Nucleus accumbens (tissue), 56 donors: ENCODE data around the gene POLDIP3.
"Not testable (repeated sequence)": the region's sequence is repeated elsewhere in the genome, so short reads cannot be mapped to it uniquely, and the experiment has no call there.

ENCODE experiments used
- DNase-seq, 56 donors: peaks; one replicate each; lab custom pipeline; 2025; lab: John Stamatoyannopoulos, UW

Gene POLDIP3

DNA sequence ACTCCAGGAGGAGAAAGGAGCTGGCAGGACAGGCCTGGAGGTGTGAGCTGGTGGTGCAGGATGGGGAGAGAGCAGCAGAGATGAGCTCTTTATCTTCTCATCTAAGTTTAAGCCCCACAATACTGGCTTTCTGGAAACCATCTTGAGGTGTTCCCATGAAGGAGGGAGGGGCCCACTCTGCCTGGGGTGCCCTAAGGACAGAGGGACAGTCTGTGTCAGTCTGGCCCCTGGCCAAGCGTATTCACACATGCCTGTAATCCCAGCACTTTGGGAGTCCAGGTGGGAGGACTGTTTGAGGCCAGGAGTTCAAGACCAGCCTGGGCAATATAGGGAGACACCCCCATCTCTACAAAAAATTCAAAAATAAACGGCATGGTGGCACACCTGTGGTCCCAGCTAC is 52.0 kb downstream of the POLDIP3 start:
- no peak for DNase-seq

DNA sequence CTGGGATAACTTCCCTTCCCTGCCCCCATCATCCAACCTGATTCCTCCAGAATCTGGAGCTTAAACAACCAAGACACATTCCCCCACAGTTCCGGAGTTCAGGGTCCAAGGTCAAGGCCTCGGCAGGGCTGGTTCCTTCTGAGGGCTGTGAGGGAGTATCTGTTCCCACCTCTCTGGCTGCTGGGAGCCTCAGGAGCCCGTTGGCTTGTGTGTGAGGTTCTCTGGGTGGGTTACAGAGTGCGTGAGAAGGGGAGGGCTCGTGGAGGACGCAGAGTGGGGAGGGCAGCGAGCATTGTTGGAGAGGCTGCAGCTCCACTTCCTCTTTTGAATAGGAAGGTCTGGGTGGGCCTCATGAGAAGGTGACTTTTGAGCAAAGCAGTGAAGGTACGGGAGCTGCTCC is 52.4 kb downstream of the POLDIP3 start:
- no peak for DNase-seq

DNA sequence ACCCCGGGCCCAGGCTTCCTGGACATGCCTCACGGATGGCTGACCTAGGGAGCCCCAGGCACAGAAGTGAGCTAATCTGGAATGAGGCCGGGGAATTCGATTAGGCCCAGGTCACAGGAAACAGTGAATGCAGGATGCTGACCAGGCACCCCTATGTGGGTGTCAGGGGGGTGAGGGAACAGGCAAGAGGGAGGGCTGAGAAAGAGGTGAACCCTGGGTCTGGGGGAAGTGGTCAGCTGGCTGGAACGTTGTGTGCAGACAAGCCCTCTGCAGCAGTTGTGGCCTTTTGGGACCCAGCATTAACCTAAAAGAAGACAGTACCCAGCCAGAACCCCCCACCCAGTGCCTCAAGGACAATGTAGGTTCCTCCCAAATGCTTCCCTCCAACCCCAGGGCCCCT is 52.8 kb downstream of the POLDIP3 start:
- no peak for DNase-seq

DNA sequence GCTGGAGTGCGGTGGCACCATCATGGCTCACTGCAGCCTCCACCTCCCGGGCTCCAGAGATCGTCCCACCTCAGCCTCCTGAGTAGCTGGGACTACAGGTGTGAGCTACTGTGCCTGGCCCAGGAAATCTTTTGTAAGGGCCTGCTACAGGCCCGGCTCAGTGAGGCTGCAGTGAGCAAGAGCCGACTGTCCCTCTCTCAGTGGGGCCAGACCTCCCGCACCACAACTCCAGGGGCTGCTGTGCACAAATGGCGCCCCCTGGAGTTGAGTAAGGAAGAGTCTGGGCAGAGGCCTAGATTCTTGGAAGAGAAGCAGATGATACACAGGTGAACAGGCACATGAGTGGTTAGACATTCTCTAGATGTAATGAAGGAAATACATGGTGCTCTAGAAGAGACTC is 53.9 kb downstream of the POLDIP3 start:
- DNase-seq = peak in 1 of 56 donors; percentile 9

DNA sequence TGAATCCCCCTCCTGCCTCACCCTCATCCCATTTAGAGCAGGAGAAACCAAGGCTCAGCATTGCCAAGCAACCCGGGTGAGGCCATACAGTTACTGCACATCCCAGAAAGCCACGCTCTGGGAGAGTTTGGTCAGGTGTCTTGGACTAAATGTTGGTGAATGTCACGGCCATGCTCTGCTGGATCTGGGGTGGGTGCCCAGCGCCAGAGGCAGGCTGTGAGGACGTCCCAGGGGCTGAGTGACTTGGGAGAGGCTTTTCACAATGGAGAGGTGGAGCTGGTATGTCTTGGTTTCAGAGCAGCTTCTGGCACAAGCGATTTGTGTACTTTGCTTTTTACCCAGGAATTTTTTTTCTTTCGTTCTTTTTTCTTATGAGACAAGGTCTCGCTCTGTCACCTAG is 54.3 kb downstream of the POLDIP3 start:
- no peak for DNase-seq

DNA sequence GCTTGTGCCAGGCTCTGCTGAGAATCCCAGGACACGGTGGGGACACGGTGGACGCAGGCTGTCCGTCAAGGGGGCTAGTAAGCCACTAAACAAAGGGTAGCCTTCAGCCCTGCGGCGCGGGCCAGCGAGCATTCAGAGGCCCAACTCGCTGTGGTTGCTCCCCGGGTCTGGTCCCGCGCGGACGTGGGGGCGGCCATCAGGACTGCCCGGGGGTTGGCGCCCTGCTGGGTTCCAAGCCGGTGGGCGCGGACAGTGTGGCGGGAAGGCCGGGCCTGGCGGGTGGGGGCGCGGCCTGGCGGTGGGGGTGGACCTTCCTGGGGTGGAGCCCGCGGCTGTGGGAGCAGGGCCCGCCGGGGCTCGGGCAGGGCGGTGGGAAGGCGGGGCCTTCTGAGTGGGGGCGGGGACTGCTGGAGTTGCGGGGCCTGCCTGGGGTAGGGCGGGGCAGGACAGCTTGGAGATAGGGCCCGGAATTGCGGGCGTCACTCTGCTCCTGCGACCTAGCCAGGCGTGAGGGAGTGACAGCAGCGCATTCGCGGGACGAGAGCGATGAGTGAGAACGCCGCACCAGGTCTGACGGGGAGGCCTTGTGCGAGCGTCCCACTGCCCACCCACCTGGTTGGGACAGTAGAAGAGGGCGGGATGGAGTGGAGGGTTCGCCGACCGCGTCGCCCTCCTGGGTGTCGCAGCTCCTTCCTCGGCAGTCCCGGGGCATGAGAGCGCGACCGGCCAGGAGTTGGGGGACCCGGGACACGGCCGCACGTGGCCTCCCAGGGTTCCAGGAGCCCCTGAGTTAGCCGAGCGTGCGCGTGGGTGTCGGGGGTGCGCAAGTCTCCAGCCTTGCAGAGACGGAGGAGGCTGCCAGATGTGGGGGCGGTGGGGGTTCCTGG is 61.0 kb downstream of the POLDIP3 start, which contains the start of gene SERHL2:
SERHL2 (plus strand) TSS at position 482 of the 887 bp plus-strand sequence; CDS start at position 547, 65 bp downstream.
- peak in 54 of 56 donors; percentile 21 to 92 (median 64) for DNase-seq

DNA sequence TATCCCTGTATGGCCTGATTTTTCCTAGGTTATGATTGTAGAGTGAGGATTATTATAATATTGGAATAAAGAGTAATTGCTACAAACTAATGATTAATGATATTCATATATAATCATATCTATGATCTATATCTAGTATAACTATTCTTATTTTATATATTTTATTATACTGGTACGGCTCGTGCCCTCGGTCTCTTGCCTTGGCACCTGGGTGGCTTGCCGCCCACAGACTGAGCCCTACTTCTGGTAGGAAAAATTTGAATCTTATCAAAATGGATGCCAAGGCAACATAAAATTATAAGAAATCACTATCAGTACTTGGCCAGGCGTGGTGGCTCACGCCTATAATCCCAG is 62.4 kb downstream of the POLDIP3 start:
- not testable (repeated sequence) for DNase-seq

DNA sequence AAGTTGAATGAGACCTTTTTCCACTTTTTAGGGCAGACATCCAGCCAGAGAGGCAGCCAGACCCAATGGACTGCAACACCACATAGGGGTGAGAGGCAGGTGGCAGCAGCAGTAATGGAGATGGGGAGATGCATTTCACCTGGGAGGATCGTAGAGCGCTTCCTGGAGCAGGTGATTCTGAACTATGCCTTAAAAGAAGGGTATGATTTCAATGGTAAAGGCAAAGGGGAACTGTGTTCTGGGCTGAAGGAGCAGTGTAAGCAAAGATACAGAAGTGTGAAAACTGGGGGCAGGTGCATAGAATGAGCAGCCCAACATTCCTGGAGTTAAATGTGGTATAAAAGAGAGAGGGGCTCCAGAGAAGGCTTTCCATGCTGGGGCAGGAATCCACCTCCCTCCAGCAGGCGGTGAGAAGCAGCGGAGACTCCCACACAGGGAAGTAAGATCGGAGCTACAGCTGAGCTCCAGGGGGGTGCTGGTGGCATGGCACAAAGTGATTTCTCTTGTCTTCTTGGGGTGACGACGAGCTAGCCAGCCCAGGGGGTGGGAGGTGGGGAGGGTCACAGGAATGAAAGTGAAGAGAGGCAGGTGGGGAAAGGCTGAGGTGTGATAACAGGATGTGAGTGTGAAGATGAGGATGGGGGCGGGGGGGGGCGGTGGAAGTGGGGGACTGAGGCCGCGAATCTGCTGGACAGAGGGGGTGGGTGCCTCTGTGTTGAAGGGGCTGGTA is 65.2 kb downstream of the POLDIP3 start:
- DNase-seq = no peak

DNA sequence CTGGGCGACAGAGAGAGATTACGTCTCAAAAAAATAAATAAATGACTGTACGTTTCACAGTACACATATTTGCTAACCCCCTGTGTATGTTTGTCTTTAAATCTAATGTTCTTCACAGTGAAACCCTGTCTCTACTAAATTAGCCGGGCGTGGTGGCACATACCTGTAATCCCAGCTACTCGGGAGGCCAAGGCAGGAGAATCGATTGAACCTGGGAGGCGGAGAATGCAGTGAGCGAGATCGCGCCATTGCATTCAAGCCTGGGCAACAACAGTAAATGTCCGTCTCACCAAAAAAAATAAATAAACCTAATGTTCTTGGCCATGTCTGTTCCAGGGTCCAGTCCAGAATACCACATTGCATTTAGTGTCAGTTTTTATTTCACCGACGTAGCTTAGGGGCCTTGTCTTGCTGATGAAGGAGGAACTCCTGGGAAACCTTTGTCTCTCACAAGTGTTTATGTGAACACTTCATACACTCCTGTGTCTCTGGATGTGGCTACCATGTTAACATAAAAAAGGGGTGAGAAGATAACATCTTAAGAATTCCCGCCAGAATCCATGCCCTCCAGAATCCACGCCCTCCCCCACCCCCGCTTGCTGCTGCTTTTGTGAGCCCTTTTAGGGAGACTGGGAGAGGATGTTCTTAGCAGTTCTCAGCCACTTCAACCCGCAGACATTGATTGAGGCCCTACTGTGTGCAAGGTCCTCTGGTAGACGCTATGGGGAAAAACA is 65.9 kb downstream of the POLDIP3 start:
- no peak for DNase-seq

DNA sequence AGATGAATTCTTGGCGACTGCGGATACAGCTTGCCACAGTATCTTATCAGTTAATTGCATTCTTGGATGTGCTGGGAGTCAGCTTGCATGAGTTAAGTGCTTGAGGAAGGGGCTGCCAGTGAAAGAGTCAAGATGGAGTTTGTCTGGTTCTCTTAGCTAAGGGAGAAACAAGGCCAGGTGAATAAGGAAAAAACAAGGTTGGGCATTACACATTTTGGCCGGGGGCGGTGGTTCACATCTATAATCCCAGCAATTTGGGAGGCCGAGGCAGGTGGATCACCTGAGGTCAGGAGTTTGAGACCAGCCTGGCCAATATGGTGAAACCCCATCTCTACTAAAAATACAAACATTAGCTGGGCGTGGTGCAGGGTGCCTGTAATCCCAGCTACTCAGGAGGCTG is 66.6 kb downstream of the POLDIP3 start:
- DNase-seq = not testable (repeated sequence)

DNA sequence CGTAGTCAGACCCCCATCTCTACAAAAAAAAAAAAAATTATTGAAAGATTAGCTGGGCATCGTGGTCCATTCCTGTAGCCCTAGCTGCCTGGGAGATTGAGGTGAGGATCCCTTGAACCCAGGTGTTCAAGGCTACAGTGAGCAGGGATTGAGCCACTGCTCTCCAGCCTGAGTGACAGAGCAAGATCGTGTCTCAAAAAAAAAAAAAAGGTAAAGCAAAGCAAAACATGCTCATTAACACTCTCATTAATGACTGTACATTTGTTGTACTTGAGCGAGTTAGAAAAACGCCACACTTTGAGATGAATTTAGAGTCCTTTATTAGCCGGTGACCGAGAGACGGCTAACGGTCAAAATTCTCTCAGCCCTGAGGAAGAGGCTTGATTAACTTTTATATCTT is 67.1 kb downstream of the POLDIP3 start:
- DNase-seq = no peak

DNA sequence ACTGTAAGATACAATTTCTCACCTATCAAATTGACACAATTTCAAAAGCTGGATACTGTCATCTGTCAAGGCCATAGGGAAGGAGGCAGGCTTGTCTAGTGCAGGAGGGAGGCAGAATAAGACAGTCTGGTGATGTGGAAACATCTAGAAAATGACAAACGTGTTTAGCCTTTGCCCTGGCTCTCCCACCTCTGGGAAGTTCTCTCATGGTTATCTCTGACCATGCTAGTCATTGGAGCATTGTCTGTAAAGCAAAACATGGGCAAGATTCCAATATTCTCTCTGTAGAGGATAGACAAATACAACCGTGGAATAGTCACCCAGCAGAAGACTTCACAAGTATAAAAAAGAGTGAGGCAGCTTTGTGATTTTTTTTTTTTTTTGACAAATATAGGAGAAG is 70.0 kb downstream of the POLDIP3 start:
- DNase-seq = no peak

DNA sequence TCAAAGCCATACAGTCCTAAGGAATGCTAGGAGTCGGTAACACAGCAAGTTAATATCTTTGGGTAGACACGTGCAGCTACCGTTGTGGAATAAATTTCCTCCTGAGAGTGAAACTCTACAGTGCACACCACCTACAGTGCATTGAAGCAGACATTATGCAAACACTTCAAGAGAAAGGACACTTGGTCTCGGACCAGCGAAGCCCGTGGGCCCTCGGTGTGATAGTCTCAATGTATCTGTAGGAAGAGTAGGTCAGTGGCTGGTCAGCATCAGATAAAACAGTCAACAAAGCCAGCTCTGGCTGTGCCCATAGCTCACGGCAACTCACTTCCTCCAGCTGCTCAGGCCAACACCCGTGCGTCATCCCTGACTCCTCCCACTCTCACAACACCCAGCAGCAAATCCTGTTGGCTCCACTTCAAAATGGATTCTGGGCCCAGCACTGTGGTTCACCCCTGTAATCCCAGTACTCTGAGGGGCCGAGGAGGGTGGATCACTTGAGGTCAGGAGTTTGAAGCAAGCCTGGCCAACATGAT is 75.4 kb downstream of the POLDIP3 start:
- DNase-seq = not testable (repeated sequence)

DNA sequence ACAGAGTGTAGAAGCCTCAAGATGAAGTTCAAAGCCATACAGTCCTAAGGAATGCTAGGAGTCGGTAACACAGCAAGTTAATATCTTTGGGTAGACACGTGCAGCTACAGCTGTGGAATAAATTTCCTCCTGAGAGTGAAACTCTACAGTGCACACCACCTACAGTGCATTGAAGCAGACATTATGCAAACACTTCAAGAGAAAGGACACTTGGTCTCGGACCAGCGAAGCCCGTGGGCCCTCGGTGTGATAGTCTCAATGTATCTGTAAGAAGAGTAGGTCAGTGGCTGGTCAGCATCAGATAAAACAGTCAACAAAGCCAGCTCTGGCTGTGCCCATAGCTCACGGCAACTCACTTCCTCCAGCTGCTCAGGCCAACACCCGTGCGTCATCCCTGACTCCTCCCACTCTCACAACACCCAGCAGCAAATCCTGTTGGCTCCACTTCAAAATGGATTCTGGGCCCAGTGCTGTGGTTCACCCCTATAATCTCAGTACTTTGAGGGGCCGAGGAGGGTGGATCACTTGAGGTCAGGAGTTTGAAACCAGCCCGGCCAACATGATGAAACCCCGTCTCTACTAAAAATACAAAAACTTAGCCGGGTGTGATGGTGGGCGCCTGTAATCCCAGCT is 77.4 kb downstream of the POLDIP3 start:
- DNase-seq = not testable (repeated sequence)

DNA sequence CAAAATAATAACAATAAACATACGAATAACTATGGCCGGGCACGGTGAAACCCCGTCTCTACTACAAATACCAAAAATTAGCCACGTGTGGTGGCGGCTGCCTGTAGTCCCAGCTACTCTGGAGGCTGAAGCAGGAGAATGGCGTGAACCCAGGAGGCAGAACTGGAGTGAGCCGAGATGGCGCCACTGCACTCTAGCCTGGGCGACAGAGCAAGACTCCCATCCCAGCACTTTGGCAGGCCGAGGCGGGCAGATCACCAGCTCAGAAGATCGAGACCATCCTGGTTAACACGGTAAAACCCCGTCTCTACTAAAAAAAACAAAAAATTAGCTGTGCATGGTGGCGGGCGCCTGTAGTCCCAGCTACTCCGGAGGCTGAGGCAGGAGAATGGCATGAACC is 78.0 kb downstream of the POLDIP3 start:
- DNase-seq = not testable (repeated sequence)

DNA sequence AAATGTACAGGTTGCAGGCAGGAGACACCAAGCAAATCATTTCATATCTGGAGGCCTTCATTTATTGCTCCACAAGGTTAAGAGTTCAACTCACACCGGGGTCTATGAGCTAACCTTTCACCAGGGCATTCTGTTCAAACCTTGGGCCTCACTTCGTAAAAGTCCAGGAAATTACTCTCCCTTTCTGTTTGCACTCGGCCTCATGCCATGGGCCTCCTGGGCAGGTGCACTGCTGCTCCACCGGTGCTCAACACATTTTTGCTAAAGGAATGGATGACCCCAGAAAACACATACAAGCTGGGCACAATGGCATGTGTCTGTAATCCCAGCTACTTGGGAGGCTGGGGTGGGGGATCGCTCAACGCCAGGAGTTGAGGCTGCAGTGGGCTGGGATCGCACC is 78.5 kb downstream of the POLDIP3 start:
- no peak for DNase-seq

DNA sequence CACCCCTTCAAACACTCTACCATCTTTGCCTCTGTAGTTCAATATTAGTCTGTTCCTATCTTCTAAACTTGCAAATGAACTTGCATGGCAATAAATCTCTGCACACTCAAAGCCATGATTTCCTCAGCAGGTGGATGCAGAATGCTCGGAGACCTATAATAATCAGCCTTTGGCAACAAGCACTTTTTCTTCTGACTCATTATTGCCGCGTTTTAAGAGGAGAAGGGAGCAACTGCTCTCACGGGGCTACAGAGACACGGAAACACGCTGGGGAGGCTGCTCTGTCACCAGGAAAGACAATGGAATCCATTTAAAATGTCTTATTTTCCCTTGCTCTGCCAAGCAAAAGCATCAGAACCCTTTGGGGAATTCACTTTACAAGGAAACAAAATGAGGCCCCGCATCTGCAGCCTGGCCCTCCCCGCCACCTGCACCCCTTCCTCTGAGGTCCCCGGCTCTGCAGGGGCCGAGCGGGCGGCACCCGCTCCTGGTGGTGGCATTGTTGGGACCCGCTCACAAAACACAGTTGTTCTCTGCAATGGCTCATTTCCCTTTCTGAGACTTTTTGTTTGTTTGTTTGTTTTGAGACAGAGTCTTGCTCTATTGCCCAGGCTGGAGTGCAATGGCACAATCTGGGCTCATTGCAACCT is 79.5 kb downstream of the POLDIP3 start:
- DNase-seq = not testable (repeated sequence)
